ENCODE measurements around the gene HOXC13.

Gene HOXC13

DNA sequence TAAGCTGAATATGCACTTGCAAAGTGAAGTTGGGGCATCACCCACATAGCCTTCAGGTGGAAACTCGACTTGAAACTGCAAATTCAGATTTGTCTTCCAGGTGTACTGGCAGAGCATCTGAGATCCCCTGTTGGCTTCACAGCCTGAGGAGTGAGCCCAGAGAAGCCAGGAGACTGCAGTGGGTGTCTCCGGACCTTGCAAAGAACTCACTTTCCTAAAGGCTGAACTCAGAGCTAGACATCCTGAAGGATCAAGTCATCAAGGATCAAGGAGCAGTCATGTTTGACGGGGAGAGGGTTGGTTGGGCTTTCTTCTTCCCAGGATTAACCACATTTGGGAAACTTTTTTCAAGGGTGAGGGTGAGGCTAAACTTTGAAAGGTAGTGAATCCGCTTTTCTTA, 9.1 kb upstream of the HOXC13 start:
- TF ChIP-seq SIN3A (IDR thresholded peaks at IDR 0.05; ENCODE audit: borderline replicate concordance, insufficient read depth, low read length) (no peak), FOXP2 (optimal IDR thresholded peaks at IDR 0.05; ENCODE audit: borderline replicate concordance, extremely low read depth, extremely low read length, insufficient read depth) (no peak), POLR2AphosphoS5 (IDR thresholded peaks at IDR 0.05; ENCODE audit: low read depth, low read length) (no peak), TAF1 (IDR thresholded peaks at IDR 0.05; ENCODE audit: borderline replicate concordance, insufficient read depth, low read length) (no peak)
- TF ChIP-seq, protein P1, sequence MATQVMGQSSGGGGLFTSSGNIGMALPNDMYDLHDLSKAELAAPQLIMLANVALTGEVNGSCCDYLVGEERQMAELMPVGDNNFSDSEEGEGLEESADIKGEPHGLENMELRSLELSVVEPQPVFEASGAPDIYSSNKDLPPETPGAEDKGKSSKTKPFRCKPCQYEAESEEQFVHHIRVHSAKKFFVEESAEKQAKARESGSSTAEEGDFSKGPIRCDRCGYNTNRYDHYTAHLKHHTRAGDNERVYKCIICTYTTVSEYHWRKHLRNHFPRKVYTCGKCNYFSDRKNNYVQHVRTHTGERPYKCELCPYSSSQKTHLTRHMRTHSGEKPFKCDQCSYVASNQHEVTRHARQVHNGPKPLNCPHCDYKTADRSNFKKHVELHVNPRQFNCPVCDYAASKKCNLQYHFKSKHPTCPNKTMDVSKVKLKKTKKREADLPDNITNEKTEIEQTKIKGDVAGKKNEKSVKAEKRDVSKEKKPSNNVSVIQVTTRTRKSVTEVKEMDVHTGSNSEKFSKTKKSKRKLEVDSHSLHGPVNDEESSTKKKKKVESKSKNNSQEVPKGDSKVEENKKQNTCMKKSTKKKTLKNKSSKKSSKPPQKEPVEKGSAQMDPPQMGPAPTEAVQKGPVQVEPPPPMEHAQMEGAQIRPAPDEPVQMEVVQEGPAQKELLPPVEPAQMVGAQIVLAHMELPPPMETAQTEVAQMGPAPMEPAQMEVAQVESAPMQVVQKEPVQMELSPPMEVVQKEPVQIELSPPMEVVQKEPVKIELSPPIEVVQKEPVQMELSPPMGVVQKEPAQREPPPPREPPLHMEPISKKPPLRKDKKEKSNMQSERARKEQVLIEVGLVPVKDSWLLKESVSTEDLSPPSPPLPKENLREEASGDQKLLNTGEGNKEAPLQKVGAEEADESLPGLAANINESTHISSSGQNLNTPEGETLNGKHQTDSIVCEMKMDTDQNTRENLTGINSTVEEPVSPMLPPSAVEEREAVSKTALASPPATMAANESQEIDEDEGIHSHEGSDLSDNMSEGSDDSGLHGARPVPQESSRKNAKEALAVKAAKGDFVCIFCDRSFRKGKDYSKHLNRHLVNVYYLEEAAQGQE (IDR thresholded peaks at IDR 0.05; ENCODE audit: insufficient read depth in 1 of 2, low read depth in 2 of 2, low read length in 2 of 2) = no peak

DNA sequence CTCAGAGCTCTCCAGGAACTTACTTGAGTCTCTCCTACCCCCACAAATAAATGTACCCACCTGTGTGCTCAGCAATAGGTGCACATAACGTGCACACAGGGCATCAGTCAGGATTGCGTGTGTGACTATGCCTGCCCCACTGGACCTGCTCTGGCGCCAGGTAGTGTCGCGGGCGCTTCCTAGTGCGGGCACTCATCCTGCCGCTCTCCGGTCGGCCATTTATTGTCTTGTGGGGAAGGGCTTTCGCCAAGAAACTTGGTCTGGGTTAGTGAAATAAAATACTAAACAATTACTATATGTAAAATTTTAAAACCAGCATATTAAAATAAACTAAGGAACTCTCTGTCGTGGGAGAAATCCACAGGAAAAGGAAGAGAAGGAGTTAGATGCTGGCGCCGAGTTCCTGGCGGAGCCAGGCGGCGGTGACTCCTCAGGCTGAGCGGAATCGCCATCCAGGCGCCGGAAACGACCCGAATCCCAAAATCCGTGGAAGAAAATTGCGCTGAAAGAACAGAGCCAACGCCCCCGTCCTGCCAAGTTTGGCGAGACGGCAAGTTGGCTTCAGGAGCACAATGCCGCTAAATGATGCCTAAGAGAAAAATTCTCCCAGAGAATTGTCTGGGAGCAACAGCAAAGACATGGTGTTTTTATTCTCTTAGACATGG, 7.9 kb upstream of the HOXC13 start:
- TF ChIP-seq SIN3A (IDR thresholded peaks at IDR 0.05; ENCODE audit: borderline replicate concordance, insufficient read depth, low read length) (no peak), TAF1 (IDR thresholded peaks at IDR 0.05; ENCODE audit: borderline replicate concordance, insufficient read depth, low read length) (no peak), POLR2AphosphoS5 (IDR thresholded peaks at IDR 0.05; ENCODE audit: low read depth, low read length) (no peak), FOXP2 (optimal IDR thresholded peaks at IDR 0.05; ENCODE audit: borderline replicate concordance, extremely low read depth, extremely low read length, insufficient read depth) (no peak)
- TF ChIP-seq, protein P1 (IDR thresholded peaks at IDR 0.05; ENCODE audit: insufficient read depth in 1 of 2, low read depth in 2 of 2, low read length in 2 of 2) = no peak

DNA sequence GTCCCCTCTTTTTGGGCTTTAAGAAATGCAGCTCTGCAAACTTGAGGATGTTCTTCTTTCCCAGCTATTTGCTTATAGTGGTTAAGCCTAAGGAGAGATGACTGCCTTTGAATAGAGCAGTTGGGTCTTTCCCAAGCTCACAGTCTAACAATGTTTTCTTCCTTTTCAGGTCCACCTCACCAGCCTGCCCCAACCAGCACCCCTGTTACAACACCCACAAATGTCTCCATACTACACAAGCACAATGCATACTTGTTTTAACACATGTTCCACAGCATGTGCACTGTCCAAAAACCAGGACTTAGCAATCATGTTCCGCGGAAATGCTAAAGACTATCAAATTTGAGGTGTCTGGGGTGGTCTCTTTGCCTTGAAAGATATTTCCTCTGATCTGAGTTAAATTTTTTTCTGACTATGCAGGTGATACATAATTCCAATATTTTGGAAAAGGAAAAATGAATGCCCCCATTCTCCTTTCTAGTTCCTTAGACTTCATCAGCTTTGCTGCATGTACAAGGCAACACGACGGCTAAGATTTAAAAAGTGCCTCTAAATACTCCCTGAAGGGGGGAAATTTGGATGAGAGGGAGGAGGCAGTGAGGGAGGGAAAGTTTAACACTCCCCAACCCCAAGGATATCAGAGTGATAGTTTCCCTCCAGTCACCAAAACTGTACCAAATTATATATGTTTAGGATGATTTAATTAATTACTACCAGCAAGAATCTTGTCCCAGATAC, 6.6 kb upstream of the HOXC13 start:
- TF ChIP-seq SIN3A (IDR thresholded peaks at IDR 0.05; ENCODE audit: borderline replicate concordance, insufficient read depth, low read length) (no peak), POLR2AphosphoS5 (IDR thresholded peaks at IDR 0.05; ENCODE audit: low read depth, low read length) (no peak), TAF1 (IDR thresholded peaks at IDR 0.05; ENCODE audit: borderline replicate concordance, insufficient read depth, low read length) (no peak), FOXP2 (optimal IDR thresholded peaks at IDR 0.05; ENCODE audit: borderline replicate concordance, extremely low read depth, extremely low read length, insufficient read depth) (no peak)
- TF ChIP-seq, protein P1 (IDR thresholded peaks at IDR 0.05; ENCODE audit: insufficient read depth in 1 of 2, low read depth in 2 of 2, low read length in 2 of 2) = no peak

DNA sequence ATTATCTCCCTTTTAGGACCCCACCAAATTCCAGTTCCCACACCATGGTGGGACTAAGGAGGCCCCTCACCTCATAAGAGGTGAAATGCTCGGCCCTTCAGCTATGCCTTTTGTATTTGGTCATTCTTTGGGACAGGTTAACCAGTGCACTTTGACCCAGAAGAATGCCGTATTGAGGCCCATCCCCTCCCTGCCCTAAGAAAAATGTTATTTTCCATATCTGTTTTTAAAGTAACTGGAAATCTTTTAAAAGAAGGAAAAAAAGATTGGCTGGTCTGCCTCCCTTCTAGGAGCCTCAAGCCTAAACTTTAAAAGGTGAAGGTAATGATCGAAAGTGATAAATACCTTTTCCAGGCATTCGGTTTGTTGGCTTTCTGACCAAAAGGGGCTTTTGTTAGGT, 5.7 kb upstream of the HOXC13 start:
- TF ChIP-seq TAF1 (IDR thresholded peaks at IDR 0.05; ENCODE audit: borderline replicate concordance, insufficient read depth, low read length) (no peak), POLR2AphosphoS5 (IDR thresholded peaks at IDR 0.05; ENCODE audit: low read depth, low read length) (no peak), SIN3A (IDR thresholded peaks at IDR 0.05; ENCODE audit: borderline replicate concordance, insufficient read depth, low read length) (no peak), FOXP2 (optimal IDR thresholded peaks at IDR 0.05; ENCODE audit: borderline replicate concordance, extremely low read depth, extremely low read length, insufficient read depth) (no peak)
- TF ChIP-seq, protein P1 (IDR thresholded peaks at IDR 0.05; ENCODE audit: insufficient read depth in 1 of 2, low read depth in 2 of 2, low read length in 2 of 2) = no peak

Data from PFSK-1 (cell line).